Thoracic aorta (tissue), 2 donors: Measurements from ENCODE around the gene ZNF784. TPM values are rescaled to one million over a fixed set of nuclear protein-coding genes. Genes with fewer than 3 reads are reported as not detected.

Experiments
- ATAC-seq: fragments of 150-250 bp; one replicate; pipeline ENCODE4 v1.8.0; 2017; ENCODE audit warnings: low read depth; ENCODE audit not compliant: insufficient number of reproducible peaks, low FRiP score
- DNase-seq: peaks from one replicate; pipeline ENCODE4 v3.0.0-alpha.2; 2020; ENCODE audit warnings: low spot score
- H3K27ac ChIP-seq, 2 donors: fragments of 200-600 bp; sonication (generic); 1 replicate in 1 of 2; 2 replicates in 1 of 2; pipeline ENCODE4 v1.5.1; 2016; ENCODE audit warnings: mild to moderate bottlenecking in 2 of 2, moderate library complexity in 2 of 2
- H3K27me3 ChIP-seq: fragments of 200-600 bp; sonication (generic); replicated peaks from 2 replicates; pipeline ENCODE4 v1.6.0; 2016; ENCODE audit warnings: mild to moderate bottlenecking; ENCODE audit not compliant: insufficient read depth
- H3K36me3 ChIP-seq: fragments of 200-600 bp; sonication (generic); one replicate; pipeline ENCODE4 v1.5.1; 2016
- H3K4me1 ChIP-seq, 2 donors: fragments of 200-600 bp; sonication (generic); 1 replicate in 1 of 2; 2 replicates in 1 of 2; pipeline versions ENCODE4 v1.5.1 to v1.6.0; 2016; ENCODE audit warnings: low read depth in 2 of 2, mild to moderate bottlenecking in 1 of 2; ENCODE audit not compliant: control insufficient read depth in 1 of 2
- H3K4me3 ChIP-seq: fragments of 200-600 bp; sonication (generic); 2 replicates; pipeline ENCODE4 v1.5.1; 2016; ENCODE audit warnings: mild to moderate bottlenecking
- H3K9me3 ChIP-seq: fragments of 200-600 bp; sonication (generic); 2 replicates; pipeline ENCODE4 v1.5.1; 2016
- total RNA-seq, 2 donors: library from RNA; depleted of rRNA; stranded (reverse); fragments of >200 nt; gene quantifications; one replicate each; pipeline versions ENCODE4 v1.1.0 to v1.2.3, GENCODE V29; 2016
- TF ChIP-seq, protein P1 (sequence below): fragments of 200-600 bp; sonication (generic); IDR thresholded peaks from one replicate; pipeline ENCODE4 v1.5.1; 2019; ENCODE audit warnings: antibody characterized with exemption

Gene ZNF784
- total RNA-seq, 2 donors from 2014 or later = 8.5 to 13.0 TPM

DNA sequence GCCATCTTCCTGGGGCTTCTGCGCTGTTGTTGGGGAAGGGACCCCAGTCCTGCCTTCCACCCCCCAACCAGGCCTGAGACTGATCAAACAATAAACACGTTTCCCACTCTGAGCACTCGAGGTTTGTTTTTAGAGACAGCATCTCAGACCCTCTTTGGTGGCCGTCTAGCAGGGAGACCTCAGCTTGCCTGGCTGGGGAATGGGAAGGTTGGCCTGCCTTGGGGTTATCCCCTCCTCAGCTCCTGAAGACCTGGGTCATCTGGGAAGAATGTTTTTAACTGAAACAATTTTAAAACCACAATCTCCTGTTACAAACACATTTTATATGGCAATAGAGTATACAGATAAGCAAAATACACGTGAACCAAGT lies 21.1 kb upstream of the ZNF784 start:
- ATAC-seq (no peak), DNase-seq (no peak)
- Histone ChIP-seq H3K9me3 (no peaks in the 10 kb centered on the region), H3K4me1 (peaks cover 44 to 53% of the 10 kb centered on the region in 2 donors), H3K4me3 (no peak overlapping the region), H3K27me3 (no peaks in the 10 kb centered on the region), H3K36me3 (peaks cover 6% of the 10 kb centered on the region), H3K27ac (no peak overlapping the region)
- TF ChIP-seq, protein P1, sequence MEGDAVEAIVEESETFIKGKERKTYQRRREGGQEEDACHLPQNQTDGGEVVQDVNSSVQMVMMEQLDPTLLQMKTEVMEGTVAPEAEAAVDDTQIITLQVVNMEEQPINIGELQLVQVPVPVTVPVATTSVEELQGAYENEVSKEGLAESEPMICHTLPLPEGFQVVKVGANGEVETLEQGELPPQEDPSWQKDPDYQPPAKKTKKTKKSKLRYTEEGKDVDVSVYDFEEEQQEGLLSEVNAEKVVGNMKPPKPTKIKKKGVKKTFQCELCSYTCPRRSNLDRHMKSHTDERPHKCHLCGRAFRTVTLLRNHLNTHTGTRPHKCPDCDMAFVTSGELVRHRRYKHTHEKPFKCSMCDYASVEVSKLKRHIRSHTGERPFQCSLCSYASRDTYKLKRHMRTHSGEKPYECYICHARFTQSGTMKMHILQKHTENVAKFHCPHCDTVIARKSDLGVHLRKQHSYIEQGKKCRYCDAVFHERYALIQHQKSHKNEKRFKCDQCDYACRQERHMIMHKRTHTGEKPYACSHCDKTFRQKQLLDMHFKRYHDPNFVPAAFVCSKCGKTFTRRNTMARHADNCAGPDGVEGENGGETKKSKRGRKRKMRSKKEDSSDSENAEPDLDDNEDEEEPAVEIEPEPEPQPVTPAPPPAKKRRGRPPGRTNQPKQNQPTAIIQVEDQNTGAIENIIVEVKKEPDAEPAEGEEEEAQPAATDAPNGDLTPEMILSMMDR = no peak

DNA sequence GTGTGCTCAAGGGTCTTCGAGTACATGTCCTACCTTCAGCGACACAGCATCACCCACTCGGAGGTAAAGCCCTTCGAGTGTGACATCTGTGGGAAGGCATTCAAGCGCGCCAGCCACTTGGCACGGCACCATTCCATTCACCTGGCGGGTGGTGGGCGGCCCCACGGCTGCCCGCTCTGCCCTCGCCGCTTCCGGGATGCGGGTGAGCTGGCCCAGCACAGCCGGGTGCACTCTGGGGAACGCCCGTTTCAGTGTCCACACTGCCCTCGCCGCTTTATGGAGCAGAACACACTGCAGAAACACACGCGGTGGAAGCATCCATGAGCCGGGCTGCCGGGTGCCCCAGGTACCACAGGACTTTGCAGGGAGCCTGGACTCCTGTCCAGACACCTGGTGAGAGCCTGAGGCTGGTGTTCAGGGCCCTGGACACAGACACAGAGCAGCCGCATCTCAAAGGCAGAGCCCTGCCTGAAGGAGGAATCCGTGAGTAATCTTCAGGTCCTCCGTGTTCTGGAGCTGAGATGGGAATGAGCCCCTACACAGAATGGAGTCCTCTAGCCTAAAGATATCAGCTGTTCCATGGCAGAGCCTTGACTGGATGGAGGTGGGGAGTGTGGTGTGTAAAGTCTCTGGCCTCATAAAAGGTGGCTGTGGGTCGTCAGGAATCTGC lies 20.6 kb upstream of the ZNF784 start:
- H3K4me1 ChIP-seq = peaks cover 49 to 58% of the 10 kb centered on the region in 2 donors

DNA sequence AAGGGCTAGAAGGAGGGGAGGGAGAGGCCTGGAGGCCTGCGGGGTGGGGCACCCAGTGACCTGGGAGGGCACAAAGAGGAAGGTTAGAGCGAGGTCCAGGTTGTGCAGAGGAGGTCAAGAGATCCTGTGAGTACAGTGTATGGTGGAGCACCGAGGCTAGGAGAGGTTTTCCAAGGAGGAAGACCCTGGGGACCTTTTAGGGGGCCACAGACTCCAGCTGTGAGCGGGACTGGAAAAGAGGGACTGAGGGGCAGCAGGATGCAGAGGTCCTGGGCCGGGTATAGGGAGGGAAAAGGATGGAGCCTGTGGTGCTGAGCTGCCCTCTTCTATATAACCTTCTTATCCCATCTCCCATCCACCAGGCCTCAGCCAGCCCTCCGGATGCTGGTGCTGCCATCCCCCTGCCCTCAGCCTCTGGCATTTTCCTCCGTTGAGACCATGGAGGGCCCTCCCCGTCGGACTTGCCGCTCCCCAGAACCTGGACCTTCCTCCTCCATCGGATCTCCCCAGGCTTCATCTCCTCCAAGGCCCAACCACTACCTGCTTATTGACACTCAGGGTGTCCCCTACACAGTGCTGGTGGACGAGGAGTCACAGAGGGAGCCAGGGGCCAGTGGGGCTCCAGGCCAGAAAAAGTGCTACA lies 19.9 kb upstream of the ZNF784 start:
- Histone ChIP-seq H3K36me3 (peaks cover 6% of the 10 kb centered on the region), H3K27ac (peak overlapping the region; percentile 89 to 92), H3K27me3 (no peaks in the 10 kb centered on the region), H3K4me1 (peaks cover 54 to 62% of the 10 kb centered on the region in 2 donors), H3K9me3 (no peaks in the 10 kb centered on the region), H3K4me3 (peak overlapping the region; percentile 96)
- DNase-seq (no peak), ATAC-seq (no peak)
- TF ChIP-seq, protein P1 = no peak

More for the DNA sequence above, 20.6 kb upstream of the ZNF784 start:
- ATAC-seq (no peak), DNase-seq (no peak)
- Histone ChIP-seq H3K4me3 (no peak overlapping the region), H3K27me3 (no peaks in the 10 kb centered on the region), H3K9me3 (no peaks in the 10 kb centered on the region), H3K36me3 (peaks cover 6% of the 10 kb centered on the region), H3K27ac (no peak overlapping the region)
- TF ChIP-seq, protein P1 = no peak

DNA sequence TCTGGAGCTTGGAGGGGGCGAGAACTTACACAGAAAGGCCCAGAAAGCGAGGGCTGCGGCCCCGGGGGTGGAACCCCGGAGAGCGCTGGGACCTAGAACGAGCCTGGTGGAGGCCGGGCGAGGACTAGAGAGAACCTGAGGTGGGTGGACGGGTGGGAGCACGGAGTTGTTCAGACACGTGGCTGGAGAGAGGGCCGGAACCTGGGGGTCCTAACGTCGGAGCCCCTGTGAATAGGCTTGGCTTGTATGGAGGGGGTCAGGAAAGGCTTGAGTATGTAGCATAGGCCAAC lies 19.5 kb upstream of the ZNF784 start:
- Histone ChIP-seq H3K27ac (peak overlapping the region; percentile 89 to 92), H3K9me3 (no peaks in the 10 kb centered on the region), H3K4me3 (peak overlapping the region; percentile 96), H3K27me3 (no peaks in the 10 kb centered on the region), H3K36me3 (peaks cover 6% of the 10 kb centered on the region), H3K4me1 (peaks cover 51 to 62% of the 10 kb centered on the region in 2 donors)
- no peak for ATAC-seq
- TF ChIP-seq, protein P1 = no peak
- no peak for DNase-seq

DNA sequence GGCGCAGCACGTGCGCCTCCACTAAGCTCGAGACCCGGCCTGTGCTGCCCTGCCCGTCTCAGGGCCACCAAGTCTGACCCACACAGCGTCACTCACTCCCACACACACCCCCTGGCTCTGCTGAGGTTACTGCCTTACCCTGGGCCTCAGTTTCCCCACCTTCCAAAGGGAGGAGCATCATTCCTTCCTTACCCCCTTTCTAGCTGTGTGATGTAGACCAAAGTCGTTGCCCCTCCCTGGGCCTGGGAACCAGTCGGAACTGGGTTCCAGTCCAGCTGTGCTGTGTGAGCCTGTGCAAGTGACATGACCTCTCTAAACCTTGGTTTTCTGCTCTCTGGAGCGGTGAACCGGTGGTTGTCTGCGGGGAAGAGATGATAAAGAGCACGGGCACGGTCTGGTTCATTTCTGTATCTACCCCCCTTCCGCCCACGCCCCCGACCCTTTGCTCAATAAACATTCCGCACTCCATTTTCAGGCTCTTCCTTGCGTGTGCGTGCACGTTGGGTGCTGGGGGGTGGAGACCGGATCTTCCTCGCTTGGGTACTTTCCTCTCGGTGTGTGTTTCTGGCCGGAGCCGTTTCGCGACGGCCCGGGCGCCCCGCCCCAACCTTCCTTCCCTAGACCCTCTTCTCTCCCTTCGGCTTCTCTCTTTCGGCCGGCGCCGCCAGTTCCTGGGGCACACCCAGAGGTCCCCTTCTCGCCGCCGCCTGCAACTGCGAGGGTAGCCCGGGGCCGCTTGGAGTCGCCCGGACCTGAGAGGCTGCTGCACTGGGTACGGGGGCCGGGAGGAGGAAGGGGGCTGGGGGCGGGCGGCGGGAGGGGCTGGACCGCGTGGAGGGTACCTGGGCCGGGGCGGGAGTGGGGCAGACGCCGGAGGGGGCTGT lies 18.9 kb upstream of the ZNF784 start, which contains the start of gene ZNF581:
Gene ZNF581 (plus strand): TSS at position 647 of the 884 bp plus-strand sequence. CDS start 923 bp downstream, outside the sequence.
- TF ChIP-seq, protein P1 = no peak
- Histone ChIP-seq H3K27me3 (no peaks in the 10 kb centered on the region), H3K9me3 (no peaks in the 10 kb centered on the region), H3K4me3 (peak within 1 kb of the TSS; percentile 96), H3K27ac (peak within 1 kb of the TSS; percentile 89 to 92), H3K4me1 (peaks cover 51 to 58% of the 10 kb centered on the region in 2 donors), H3K36me3 (peaks cover 10% of the 10 kb centered on the region)
- ATAC-seq (no peak), DNase-seq (no peak)
